ENCODE results near the gene ARHGAP6.

- TF ChIP-seq TAF1 (IDR thresholded peaks at IDR 0.05; ENCODE audit: borderline replicate concordance, low read depth, low read length) (no peak), POLR2AphosphoS5 (IDR thresholded peaks at IDR 0.05; ENCODE audit: low read depth, low read length) (no peak), POLR2A (IDR thresholded peaks at IDR 0.05; ENCODE audit: low read depth, low read length) (no peak)
Measured at GRCh38 chrX:11555759-11556158, 110.0 kb downstream of the ARHGAP6 start.

Measured in GM12892 (cell line).